Measurements from ENCODE around the gene MEAK7. TPM values are rescaled to one million over a fixed set of nuclear protein-coding genes. Genes with fewer than 3 reads are reported as not detected.

The MEAK7 gene
- total RNA-seq, 4 donors from 2014 or later, result 2.6 to 7.1 (median 5.0) TPM

DNA sequence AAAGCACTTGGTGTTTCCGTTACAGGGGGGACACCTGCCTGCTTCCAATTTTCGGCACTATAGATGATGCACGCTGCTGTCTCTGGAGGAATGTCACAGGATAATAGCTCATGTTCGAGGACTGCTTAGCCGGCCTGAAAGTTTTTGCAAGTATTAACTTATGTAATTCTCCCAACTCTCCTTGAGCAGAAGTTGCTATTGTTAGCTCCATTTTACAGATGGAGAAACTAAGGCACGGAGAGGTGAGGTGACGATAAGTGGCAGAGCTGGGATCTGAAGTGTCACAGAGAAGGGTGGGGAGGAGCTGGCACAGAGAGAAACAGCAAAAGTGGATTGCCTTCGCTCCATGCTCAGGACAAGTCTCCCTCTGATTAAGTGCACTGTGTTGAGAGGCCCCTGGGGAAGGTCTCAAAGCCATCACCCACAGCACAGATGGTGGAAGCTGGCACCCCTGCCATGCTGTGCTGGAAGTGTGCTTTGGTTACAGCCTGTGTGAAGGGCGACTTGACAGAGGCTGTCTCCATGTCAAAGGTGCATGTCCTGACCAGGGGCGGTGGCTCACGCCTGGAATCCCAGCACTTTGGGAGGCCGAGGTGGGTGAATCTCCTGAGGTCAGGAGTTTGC lies 40.8 kb upstream of the MEAK7 start:
- in situ Hi-C loops (cut with MboI; ENCODE audit: low sequenced_read_pairs in 4 of 4), result no loop called here

DNA sequence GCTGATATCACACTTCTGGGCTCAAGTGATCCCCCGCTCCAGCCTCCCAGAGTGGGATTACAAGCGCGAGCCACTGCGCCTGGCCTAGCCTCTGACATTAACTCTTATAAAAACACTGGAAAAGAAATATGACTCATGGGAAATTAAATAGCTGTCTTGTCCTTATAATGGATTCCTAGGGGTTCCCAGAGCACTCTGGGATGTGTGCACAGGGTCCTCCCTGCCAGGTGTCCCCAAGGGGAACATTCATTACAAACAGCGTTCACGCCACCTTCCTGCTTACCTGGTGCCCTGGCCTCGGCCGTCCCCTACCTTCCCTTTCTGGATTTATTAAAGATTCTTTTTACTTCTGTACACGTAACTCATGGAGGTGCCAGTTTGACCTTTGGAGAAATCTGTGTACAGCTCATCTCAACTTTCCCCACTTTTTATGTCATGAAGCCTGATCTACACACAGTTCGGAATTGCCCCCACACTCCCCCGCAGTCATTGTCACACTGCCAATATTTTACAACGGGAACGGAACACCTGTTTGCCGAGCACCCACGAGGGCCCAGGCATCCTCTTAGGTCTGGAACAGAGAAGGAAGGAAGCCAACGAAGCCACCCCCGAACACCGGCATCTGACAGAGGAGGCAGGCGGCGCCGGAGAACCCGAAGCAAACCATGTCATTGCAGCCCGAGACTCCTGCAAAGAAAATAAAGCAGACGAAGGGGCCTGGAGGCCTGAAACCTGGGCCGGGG lies 39.7 kb upstream of the MEAK7 start:
- peaks cover 0 to 6% (median 0%) of the 10 kb centered on the region in 3 donors for H3K27me3 ChIP-seq
- DNase-seq, result no peak
- no peak overlapping the region for H3K27ac ChIP-seq
- intact Hi-C loops (cut with DNase I; ENCODE audit: low total_unique reads), result no loop called here
- H3K9me3 ChIP-seq, result no peaks in the 10 kb centered on the region
- H3K4me1 ChIP-seq, result peaks cover 7 to 8% of the 10 kb centered on the region in 2 donors
- in situ Hi-C loops (cut with MboI; ENCODE audit: low sequenced_read_pairs in 4 of 4), result no loop called here
- ATAC-seq, result no peak
- TF ChIP-seq POLR2A (IDR thresholded peaks at IDR 0.05) (no peak), CTCF (IDR thresholded peaks at IDR 0.05 in 4 of 5, conservative IDR thresholded peaks at IDR 0.05 in 1 of 5) (no peak)
- H3K36me3 ChIP-seq, result no peaks in the 10 kb centered on the region
- H3K4me3 ChIP-seq, result peak overlapping the region in 1 of 4 donors; percentile 16

More for the DNA sequence above, 40.8 kb upstream of the MEAK7 start:
- H3K36me3 ChIP-seq, result no peaks in the 10 kb centered on the region
- H3K27me3 ChIP-seq, result peaks cover 0 to 6% (median 0%) of the 10 kb centered on the region in 3 donors
- TF ChIP-seq CTCF (IDR thresholded peaks at IDR 0.05 in 4 of 5, conservative IDR thresholded peaks at IDR 0.05 in 1 of 5) (no peak), POLR2A (IDR thresholded peaks at IDR 0.05) (no peak)
- no peak overlapping the region for H3K4me3 ChIP-seq
- no peak overlapping the region for H3K27ac ChIP-seq
- H3K4me1 ChIP-seq, result peaks cover 7 to 8% of the 10 kb centered on the region in 2 donors
- intact Hi-C loops (cut with DNase I; ENCODE audit: low total_unique reads), result no loop called here
- H3K9me3 ChIP-seq, result no peaks in the 10 kb centered on the region
- ATAC-seq (no peak), DNase-seq (no peak)

- intact Hi-C loops (cut with DNase I; ENCODE audit: low total_unique reads) (no loop called here), in situ Hi-C loops (cut with MboI; ENCODE audit: low sequenced_read_pairs in 4 of 4) (no loop called here)
- Histone ChIP-seq H3K36me3 (no peaks in the 10 kb centered on the region), H3K4me3 (no peak overlapping the region), H3K27me3 (peaks cover 0 to 6% (median 0%) of the 10 kb centered on the region in 3 donors), H3K27ac (no peak overlapping the region), H3K9me3 (no peaks in the 10 kb centered on the region), H3K4me1 (peaks cover 7 to 8% of the 10 kb centered on the region in 2 donors)
- no peak for ATAC-seq
- TF ChIP-seq CTCF (IDR thresholded peaks at IDR 0.05 in 4 of 5, conservative IDR thresholded peaks at IDR 0.05 in 1 of 5) (no peak), POLR2A (IDR thresholded peaks at IDR 0.05) (no peak)
- DNase-seq, result no peak
These were observed 38.8 kb upstream of the MEAK7 start for GRCh38 chr16:84543253-84543652.

DNA sequence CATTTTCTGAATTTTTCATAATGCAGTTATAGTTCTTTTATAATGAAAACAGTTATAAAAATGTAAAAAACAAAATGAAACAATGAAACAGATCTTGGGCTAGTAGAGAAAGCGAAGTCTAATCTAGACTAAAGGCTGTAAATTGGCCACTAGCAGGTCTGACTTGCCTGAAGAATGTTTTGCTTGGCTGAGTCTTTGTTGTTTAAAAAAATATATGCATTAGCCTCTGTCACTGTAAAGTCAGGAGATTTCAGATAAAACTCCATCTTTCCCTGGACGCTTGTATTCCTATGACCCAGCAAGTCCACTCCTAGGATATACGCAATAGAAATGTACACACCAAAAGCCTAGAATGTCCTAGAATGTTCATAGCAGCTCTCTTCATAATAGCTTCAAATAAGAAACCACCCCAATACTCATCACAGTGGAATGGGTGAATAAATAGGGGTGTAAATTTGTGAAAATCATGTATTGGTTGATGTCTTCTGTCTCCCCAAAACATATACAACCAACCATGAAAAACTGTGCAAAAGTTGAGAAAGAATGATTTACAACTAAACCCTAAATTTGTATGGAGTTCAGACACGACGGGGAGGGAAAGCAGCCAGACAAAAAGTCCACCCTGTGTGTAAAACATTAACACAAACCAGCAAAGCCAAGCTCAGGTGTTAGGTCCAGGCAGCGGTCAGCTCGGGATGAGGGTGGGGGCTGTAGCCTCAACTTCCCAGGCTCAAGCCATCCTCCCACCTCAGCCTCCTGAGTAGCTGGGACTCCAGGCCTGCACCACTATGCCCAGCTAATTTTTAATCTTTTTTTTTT lies 37.7 kb upstream of the MEAK7 start:
- in situ Hi-C loops (cut with MboI; ENCODE audit: low sequenced_read_pairs in 4 of 4) (no loop called here), intact Hi-C loops (cut with DNase I; ENCODE audit: low total_unique reads) (no loop called here)
- Histone ChIP-seq H3K4me3 (no peak overlapping the region), H3K27me3 (peaks cover 0 to 6% (median 0%) of the 10 kb centered on the region in 3 donors), H3K9me3 (no peaks in the 10 kb centered on the region), H3K27ac (no peak overlapping the region), H3K4me1 (peaks cover 7 to 8% of the 10 kb centered on the region in 2 donors), H3K36me3 (no peaks in the 10 kb centered on the region)
- no peak for DNase-seq
- ATAC-seq, result no peak
- TF ChIP-seq POLR2A (IDR thresholded peaks at IDR 0.05) (no peak), CTCF (IDR thresholded peaks at IDR 0.05 in 4 of 5, conservative IDR thresholded peaks at IDR 0.05 in 1 of 5) (no peak)

All from gastrocnemius medialis (tissue), 4 donors.